ENCODE measurements around the gene TINAGL1. TPM values are rescaled to one million over a fixed set of nuclear protein-coding genes. Genes with fewer than 3 reads are reported as not detected.

Gene TINAGL1
- total RNA-seq, 1 donor from 2014 or later = 5.7 TPM

GRCh38 chr1:31562707-31563360 lies 13.5 kb upstream of the TINAGL1 start:
- TF ChIP-seq CTCF (IDR thresholded peaks at IDR 0.05; ENCODE audit: insufficient read depth, low read depth, low read length) = no peak
- TF ChIP-seq EZH2 (IDR thresholded peaks at IDR 0.05; ENCODE audit: insufficient read depth, low read length) = no peak

GRCh38 chr1:31564606-31564989 lies 11.7 kb upstream of the TINAGL1 start:
- Histone ChIP-seq H3K79me2 (ENCODE audit: insufficient read depth, low read length) (no peaks in the 10 kb centered on the region), H3K9ac (ENCODE audit: low read length) (no peak overlapping the region), H3K4me2 (ENCODE audit: low read length) (no peak overlapping the region), H4K20me1 (ENCODE audit: insufficient read depth, low read length) (no peaks in the 10 kb centered on the region), H2AFZ (ENCODE audit: low read depth, low read length) (no peak overlapping the region), H3K4me3 (ENCODE audit: insufficient read depth, low read depth, low read length) (no peak overlapping the region), H3K27ac (ENCODE audit: low read depth, low read length) (no peak overlapping the region), H3K9me3 (ENCODE audit: insufficient read depth, low read depth, low read length) (no peaks in the 10 kb centered on the region), H3K36me3 (ENCODE audit: insufficient read depth, low read length) (no peaks in the 10 kb centered on the region), H3K4me1 (ENCODE audit: insufficient read depth, low read length) (peaks cover 8% of the 10 kb centered on the region), H3K27me3 (ENCODE audit: insufficient read depth, low read length) (no peaks in the 10 kb centered on the region)
- H3K36me3 Mint-ChIP-seq (ENCODE audit: low read depth, unreplicated experiment) = peaks cover 4% of the 10 kb centered on the region
- peaks cover 6% of the 10 kb centered on the region for H3K9me3 Mint-ChIP-seq (ENCODE audit: unreplicated experiment)
- TF ChIP-seq EZH2 (IDR thresholded peaks at IDR 0.05; ENCODE audit: insufficient read depth, low read length) (no peak), CTCF (IDR thresholded peaks at IDR 0.05; ENCODE audit: insufficient read depth, low read depth, low read length) (no peak)
- H3K27me3 Mint-ChIP-seq (ENCODE audit: low read depth, unreplicated experiment) = peaks cover 17% of the 10 kb centered on the region
- peaks cover 20% of the 10 kb centered on the region for H3K4me1 Mint-ChIP-seq (ENCODE audit: low read depth, unreplicated experiment)
- H3K4me3 Mint-ChIP-seq (ENCODE audit: unreplicated experiment) = no peak overlapping the region
- H3K27ac Mint-ChIP-seq (ENCODE audit: unreplicated experiment) = peak overlapping the region; percentile 18
- DNase-seq (ENCODE audit: low read depth) = no peak
- FAIRE-seq = no peak

More at GRCh38 chr1:31562707-31563360, 13.5 kb upstream of the TINAGL1 start:
- Mint-ChIP-seq H3K27ac (ENCODE audit: unreplicated experiment) (peak overlapping the region; percentile 80), H3K4me3 (ENCODE audit: unreplicated experiment) (no peak overlapping the region), H3K4me1 (ENCODE audit: low read depth, unreplicated experiment) (peaks cover 18% of the 10 kb centered on the region), H3K36me3 (ENCODE audit: low read depth, unreplicated experiment) (peaks cover 4% of the 10 kb centered on the region), H3K9me3 (ENCODE audit: unreplicated experiment) (peaks cover 10% of the 10 kb centered on the region), H3K27me3 (ENCODE audit: low read depth, unreplicated experiment) (peaks cover 13% of the 10 kb centered on the region)
- Histone ChIP-seq H3K27me3 (ENCODE audit: insufficient read depth, low read length) (no peaks in the 10 kb centered on the region), H4K20me1 (ENCODE audit: insufficient read depth, low read length) (no peaks in the 10 kb centered on the region), H3K27ac (ENCODE audit: low read depth, low read length) (no peak overlapping the region), H3K4me1 (ENCODE audit: insufficient read depth, low read length) (peaks cover 4% of the 10 kb centered on the region), H2AFZ (ENCODE audit: low read depth, low read length) (no peak overlapping the region), H3K79me2 (ENCODE audit: insufficient read depth, low read length) (no peaks in the 10 kb centered on the region), H3K4me2 (ENCODE audit: low read length) (no peak overlapping the region), H3K9ac (ENCODE audit: low read length) (no peak overlapping the region), H3K36me3 (ENCODE audit: insufficient read depth, low read length) (no peaks in the 10 kb centered on the region), H3K4me3 (ENCODE audit: insufficient read depth, low read depth, low read length) (no peak overlapping the region), H3K9me3 (ENCODE audit: insufficient read depth, low read depth, low read length) (no peaks in the 10 kb centered on the region)
- FAIRE-seq (no peak), DNase-seq (ENCODE audit: low read depth) (no peak)

- H3K27me3 ChIP-seq (ENCODE audit: insufficient read depth, low read length) = no peaks in the 10 kb centered on the region
- H3K27ac ChIP-seq (ENCODE audit: low read depth, low read length) = no peak overlapping the region
- H3K9ac ChIP-seq (ENCODE audit: low read length) = no peak overlapping the region
- Mint-ChIP-seq H3K36me3 (ENCODE audit: low read depth, unreplicated experiment) (peaks cover 4% of the 10 kb centered on the region), H3K9me3 (ENCODE audit: unreplicated experiment) (no peaks in the 10 kb centered on the region), H3K27me3 (ENCODE audit: low read depth, unreplicated experiment) (peaks cover 36% of the 10 kb centered on the region), H3K4me3 (ENCODE audit: unreplicated experiment) (no peak overlapping the region), H3K27ac (ENCODE audit: unreplicated experiment) (no peak overlapping the region), H3K4me1 (ENCODE audit: low read depth, unreplicated experiment) (peaks cover 26% of the 10 kb centered on the region)
- no peaks in the 10 kb centered on the region for H3K9me3 ChIP-seq (ENCODE audit: insufficient read depth, low read depth, low read length)
- H3K79me2 ChIP-seq (ENCODE audit: insufficient read depth, low read length) = no peaks in the 10 kb centered on the region
- H3K4me3 ChIP-seq (ENCODE audit: insufficient read depth, low read depth, low read length) = no peak overlapping the region
- H3K4me1 ChIP-seq (ENCODE audit: insufficient read depth, low read length) = peaks cover 9% of the 10 kb centered on the region
- H3K4me2 ChIP-seq (ENCODE audit: low read length) = no peak overlapping the region
- no peak overlapping the region for H2AFZ ChIP-seq (ENCODE audit: low read depth, low read length)
- no peaks in the 10 kb centered on the region for H4K20me1 ChIP-seq (ENCODE audit: insufficient read depth, low read length)
- TF ChIP-seq EZH2 (IDR thresholded peaks at IDR 0.05; ENCODE audit: insufficient read depth, low read length) (no peak), CTCF (IDR thresholded peaks at IDR 0.05; ENCODE audit: insufficient read depth, low read depth, low read length) (no peak)
- FAIRE-seq = no peak
- no peaks in the 10 kb centered on the region for H3K36me3 ChIP-seq (ENCODE audit: insufficient read depth, low read length)
- no peak for DNase-seq (ENCODE audit: low read depth)
Observed at GRCh38 chr1:31567956-31568570, 8.3 kb upstream of the TINAGL1 start.

All from astrocyte (in vitro differentiated cells and primary cell).